Osteoblast (primary cell): ENCODE data around the gene IL23A. TPM values are rescaled to one million over a fixed set of nuclear protein-coding genes. Genes with fewer than 3 reads are reported as not detected.

Experiments
- DNase-seq: peaks from one replicate; pipeline ENCODE4 v3.0.0; 2011; ENCODE audit warnings: low spot score, mixed read lengths; ENCODE audit not compliant: insufficient read length; ENCODE audit errors: missing footprints
- H2AFZ ChIP-seq: 2 replicates; pipeline ENCODE4 v1.6.0; 2011; ENCODE audit warnings: mild to moderate bottlenecking, low read length
- H3K27ac ChIP-seq: 2 replicates; pipeline ENCODE4 v1.5.1; 2011; ENCODE audit warnings: mild to moderate bottlenecking, low read depth, low read length, moderate library complexity
- H3K27me3 ChIP-seq: 2 replicates; pipeline ENCODE4 v1.6.0; 2012; ENCODE audit warnings: mild to moderate bottlenecking, control low read depth, inconsistent platforms, low read length, moderate library complexity; ENCODE audit not compliant: insufficient read depth
- H3K36me3 ChIP-seq: 2 replicates; pipeline ENCODE4 v1.5.1; 2011; ENCODE audit warnings: mild to moderate bottlenecking, low read length, control low read depth, moderate library complexity; ENCODE audit not compliant: insufficient read depth
- H3K4me1 ChIP-seq: 2 replicates; pipeline ENCODE4 v1.5.1; 2011; ENCODE audit warnings: mild to moderate bottlenecking, low read length, control low read depth, moderate library complexity; ENCODE audit not compliant: insufficient read depth
- H3K4me2 ChIP-seq: 2 replicates; pipeline ENCODE4 v1.6.0; 2011; ENCODE audit warnings: mild to moderate bottlenecking, low read length; ENCODE audit not compliant: insufficient read depth
- H3K4me3 ChIP-seq: fragments of 200-600 bp; sonication (generic); 3 replicates; pipeline ENCODE4 v1.5.1; 2012; ENCODE audit warnings: mild to moderate bottlenecking, low read length, inconsistent platforms; ENCODE audit not compliant: insufficient read depth
- H3K79me2 ChIP-seq: 2 replicates; pipeline ENCODE4 v1.6.0; 2012; ENCODE audit warnings: mild to moderate bottlenecking, low read length, control low read depth, inconsistent platforms; ENCODE audit not compliant: insufficient read depth
- H3K9me3 ChIP-seq: 2 replicates; pipeline ENCODE4 v1.5.1; 2011; ENCODE audit warnings: low read depth, low read length, control low read depth
- H4K20me1 ChIP-seq: 2 replicates; pipeline ENCODE4 v1.6.0; 2012; ENCODE audit warnings: mild to moderate bottlenecking, low read length, control low read depth; ENCODE audit not compliant: insufficient read depth
- CTCF ChIP-seq: IDR thresholded peaks from 2 replicates; pipeline ENCODE4 v1.5.1; 2011; ENCODE audit warnings: mild to moderate bottlenecking, low read depth, low read length, moderate library complexity; ENCODE audit errors: extremely low read depth
- total RNA-seq: library from RNA; depleted of rRNA; stranded (reverse); fragments of >200 nt; gene quantifications from 2 replicates; pipeline ENCODE4 v1.2.3, GENCODE V29; 2012

The IL23A gene
- total RNA-seq, 1 donor, result not detected

DNA sequence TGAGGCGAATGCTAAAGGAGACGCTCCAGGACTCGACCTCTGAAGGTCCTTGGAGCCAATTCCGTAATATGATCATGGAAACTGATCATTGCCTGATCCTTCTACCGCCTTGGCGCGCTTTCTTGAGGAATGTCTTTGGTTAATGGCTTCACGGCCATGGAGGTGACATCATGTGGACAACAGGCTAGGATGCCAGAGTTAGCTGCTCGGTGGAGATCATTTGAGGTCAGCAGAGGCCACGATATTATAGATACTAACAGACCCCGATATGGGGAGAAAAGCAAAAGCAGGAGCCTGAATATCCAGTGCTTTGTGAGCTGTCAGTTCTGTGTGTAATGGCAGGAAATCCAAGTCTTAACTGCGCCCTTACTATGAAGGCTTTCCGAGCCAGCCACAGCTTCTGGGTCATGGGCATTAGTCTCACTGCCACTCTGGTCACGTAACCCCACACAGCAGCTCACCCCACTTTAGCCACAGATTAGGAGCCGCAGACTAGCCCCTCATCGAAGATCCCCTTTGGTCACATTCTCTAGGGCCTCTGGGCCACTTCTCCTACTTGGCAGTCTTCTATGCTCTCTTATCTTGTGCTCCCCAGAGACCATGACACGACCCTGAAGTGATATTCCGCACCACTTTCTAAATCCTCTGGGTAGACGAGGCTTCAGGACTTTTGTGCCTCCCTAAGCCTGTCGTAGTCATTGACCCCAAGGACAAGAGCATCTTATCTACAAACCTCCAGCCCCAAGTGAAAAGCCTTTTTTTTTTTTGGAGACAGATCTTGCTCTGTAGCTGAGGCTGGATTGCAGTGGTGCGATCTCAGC lies 37.8 kb upstream of the IL23A start:
- Histone ChIP-seq H4K20me1 (peaks cover 16% of the 10 kb centered on the region), H3K4me1 (peaks cover 22% of the 10 kb centered on the region), H3K9me3 (no peaks in the 10 kb centered on the region), H3K36me3 (peaks cover 12% of the 10 kb centered on the region), H3K79me2 (peaks cover 41% of the 10 kb centered on the region), H3K4me2 (peak overlapping the region; percentile 100), H3K27ac (peak overlapping the region; percentile 89), H2AFZ (peak overlapping the region; percentile 96), H3K4me3 (peak overlapping the region; percentile 99), H3K27me3 (no peaks in the 10 kb centered on the region)
- DNase-seq, result no peak
- TF ChIP-seq CTCF, result no peak

- no peak for TF ChIP-seq CTCF
- Histone ChIP-seq H4K20me1 (peaks cover 4% of the 10 kb centered on the region), H3K4me3 (no peak overlapping the region), H3K9me3 (no peaks in the 10 kb centered on the region), H2AFZ (no peak overlapping the region), H3K36me3 (peaks cover 32% of the 10 kb centered on the region), H3K27ac (no peak overlapping the region), H3K4me2 (no peak overlapping the region), H3K79me2 (peaks cover 7% of the 10 kb centered on the region), H3K27me3 (no peaks in the 10 kb centered on the region), H3K4me1 (peaks cover 10% of the 10 kb centered on the region)
- DNase-seq, result no peak
Observed at GRCh38 chr12:56304276-56304675, 34.4 kb upstream of the IL23A start.

DNA sequence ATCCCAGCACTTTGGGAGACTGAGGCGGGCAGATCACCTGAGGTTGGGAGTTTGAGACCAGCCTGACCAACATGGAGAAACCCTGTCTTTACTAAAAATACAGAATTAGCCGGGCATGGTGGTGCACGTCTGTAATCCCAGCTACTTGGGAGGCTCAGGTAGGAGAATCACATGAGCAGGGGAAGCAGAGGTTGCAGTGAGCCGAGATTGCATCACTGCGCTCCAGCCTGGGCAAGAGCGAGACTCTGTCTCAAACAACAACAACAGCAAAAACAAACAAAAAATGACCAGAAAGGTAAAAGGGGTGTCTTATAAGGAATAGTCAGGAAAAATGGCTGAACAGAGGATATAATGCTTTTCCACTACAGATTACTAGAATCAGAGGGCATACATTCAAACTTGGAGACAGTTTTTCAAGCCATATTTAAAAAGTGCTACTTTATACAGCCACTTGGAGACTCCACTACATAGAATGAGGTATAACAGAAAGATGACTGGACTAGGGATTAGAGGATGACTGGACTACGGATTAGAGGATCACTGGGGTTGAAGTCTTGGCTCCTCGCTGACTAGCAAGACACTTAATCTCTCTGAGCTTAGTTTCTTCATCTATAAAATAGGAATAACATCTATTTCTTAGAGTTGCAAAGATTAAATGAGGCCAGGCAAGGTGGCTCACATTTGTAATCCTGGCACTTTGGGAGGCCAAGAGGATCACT lies 33.7 kb upstream of the IL23A start:
- no peaks in the 10 kb centered on the region for H3K9me3 ChIP-seq

More for the DNA sequence above, 33.7 kb upstream of the IL23A start:
- Histone ChIP-seq H3K27me3 (no peaks in the 10 kb centered on the region), H3K27ac (no peak overlapping the region), H3K79me2 (no peaks in the 10 kb centered on the region), H4K20me1 (no peaks in the 10 kb centered on the region), H3K36me3 (peaks cover 37% of the 10 kb centered on the region), H2AFZ (no peak overlapping the region), H3K4me2 (no peak overlapping the region), H3K4me1 (peaks cover 9% of the 10 kb centered on the region), H3K4me3 (no peak overlapping the region)
- no peak for TF ChIP-seq CTCF
- no peak for DNase-seq
